Fibroblast of mammary gland (primary cell): Measurements from ENCODE around the gene CENPC.
A peak's percentile ranks its signal among the peaks of the same experiment; 100 is the strongest.

Source experiments
- DNase-seq: peaks from one replicate; pipeline ENCODE4 v3.0.0-alpha.2; 2010; ENCODE audit warnings: low read depth
- H3K4me3 ChIP-seq: 2 replicates; pipeline ENCODE4 v1.5.1; 2011; ENCODE audit warnings: low read depth, mild to moderate bottlenecking, low read length, moderate library complexity; ENCODE audit not compliant: control insufficient read depth
- TF ChIP-seq, protein P1 (sequence below): conservative IDR thresholded peaks from 2 replicates; pipeline ENCODE4 v1.5.1; 2011; ENCODE audit warnings: low read depth, low read length, inconsistent platforms; ENCODE audit not compliant: control insufficient read depth, insufficient read depth

Gene CENPC

GRCh38 chr4:67545199-67546003 lies at the start of gene CENPC:
Gene CENPC, minus strand, starts transcription at chr4:67545503. Its CDS starts 148 bp downstream, at chr4:67545355.
- TF ChIP-seq, protein P1, sequence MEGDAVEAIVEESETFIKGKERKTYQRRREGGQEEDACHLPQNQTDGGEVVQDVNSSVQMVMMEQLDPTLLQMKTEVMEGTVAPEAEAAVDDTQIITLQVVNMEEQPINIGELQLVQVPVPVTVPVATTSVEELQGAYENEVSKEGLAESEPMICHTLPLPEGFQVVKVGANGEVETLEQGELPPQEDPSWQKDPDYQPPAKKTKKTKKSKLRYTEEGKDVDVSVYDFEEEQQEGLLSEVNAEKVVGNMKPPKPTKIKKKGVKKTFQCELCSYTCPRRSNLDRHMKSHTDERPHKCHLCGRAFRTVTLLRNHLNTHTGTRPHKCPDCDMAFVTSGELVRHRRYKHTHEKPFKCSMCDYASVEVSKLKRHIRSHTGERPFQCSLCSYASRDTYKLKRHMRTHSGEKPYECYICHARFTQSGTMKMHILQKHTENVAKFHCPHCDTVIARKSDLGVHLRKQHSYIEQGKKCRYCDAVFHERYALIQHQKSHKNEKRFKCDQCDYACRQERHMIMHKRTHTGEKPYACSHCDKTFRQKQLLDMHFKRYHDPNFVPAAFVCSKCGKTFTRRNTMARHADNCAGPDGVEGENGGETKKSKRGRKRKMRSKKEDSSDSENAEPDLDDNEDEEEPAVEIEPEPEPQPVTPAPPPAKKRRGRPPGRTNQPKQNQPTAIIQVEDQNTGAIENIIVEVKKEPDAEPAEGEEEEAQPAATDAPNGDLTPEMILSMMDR = no peak
- DNase-seq = peak; percentile 98
- H3K4me3 ChIP-seq = peak within 1 kb of the TSS; percentile 77

GRCh38 chr4:67593741-67594175 lies 48.5 kb upstream of the CENPC start:
- no peak overlapping the region for H3K4me3 ChIP-seq
- TF ChIP-seq, protein P1 = no peak
- peak; percentile 79 for DNase-seq

DNA sequence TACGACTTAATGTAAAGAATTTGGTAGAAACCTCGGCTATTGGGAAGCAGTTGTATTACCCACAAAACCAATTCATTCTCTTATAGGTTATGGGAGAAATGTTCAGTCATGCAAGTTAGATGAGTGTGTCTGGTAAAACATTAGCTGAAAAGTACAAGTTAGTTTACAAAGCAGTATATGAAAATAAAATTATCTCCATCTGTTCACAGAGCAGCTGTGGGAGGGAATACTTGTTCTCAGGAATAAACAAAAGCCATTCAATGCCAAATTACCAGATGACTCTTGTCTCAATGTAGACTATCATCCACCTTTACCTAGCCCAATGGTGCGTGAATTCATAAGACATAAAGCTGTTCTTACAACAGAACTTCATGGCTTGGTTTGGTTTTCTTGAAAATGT lies 41.9 kb upstream of the CENPC start:
- H3K4me3 ChIP-seq = no peak overlapping the region
- no peak for DNase-seq
- TF ChIP-seq, protein P1 = no peak

- TF ChIP-seq, protein P1 = no peak
Measured at GRCh38 chr4:67584496-67584895, 39.2 kb upstream of the CENPC start.

GRCh38 chr4:67581913-67582312 lies 36.6 kb upstream of the CENPC start:
- TF ChIP-seq, protein P1 = no peak
- no peak overlapping the region for H3K4me3 ChIP-seq
- DNase-seq = no peak

More at GRCh38 chr4:67584496-67584895, 39.2 kb upstream of the CENPC start:
- no peak for DNase-seq
- no peak overlapping the region for H3K4me3 ChIP-seq

- DNase-seq = no peak
- TF ChIP-seq, protein P1 = no peak
- no peak overlapping the region for H3K4me3 ChIP-seq
Measured at GRCh38 chr4:67581208-67581857, 36.0 kb upstream of the CENPC start.
